ENCODE results near the gene SEPTIN1. TPM values are rescaled to one million over a fixed set of nuclear protein-coding genes. Genes with fewer than 3 reads are reported as not detected.

SEPTIN1 gene
- polyA plus RNA-seq, 4 donors: 1.3 to 4.0 (median 2.1) TPM

DNA sequence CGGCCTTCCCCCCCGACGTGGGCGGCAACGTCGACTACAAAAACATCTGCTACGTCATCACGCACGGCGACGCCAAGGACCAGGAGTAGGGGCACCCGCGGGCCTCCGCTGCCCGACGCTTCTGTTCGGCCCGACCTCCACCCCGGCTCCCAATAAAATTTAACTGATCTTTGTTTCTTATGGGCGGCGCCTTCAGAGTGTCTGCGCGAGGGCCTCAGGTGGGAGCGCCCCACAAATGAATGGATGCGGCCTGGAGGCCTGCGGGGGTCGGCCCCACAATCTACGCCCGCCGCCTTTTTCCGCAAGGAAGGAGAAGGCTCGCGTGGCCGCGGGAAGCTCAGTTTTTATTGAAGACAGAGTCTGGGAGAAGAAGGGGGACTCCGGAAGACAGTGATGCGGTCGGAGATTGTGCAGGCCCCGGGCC, 4.5 kb downstream of the SEPTIN1 start:
- peak in 2 of 4 donors; percentile 75 to 79 for DNase-seq (ENCODE audit: low read depth in 4 of 4, low spot score in 3 of 4)

DNA sequence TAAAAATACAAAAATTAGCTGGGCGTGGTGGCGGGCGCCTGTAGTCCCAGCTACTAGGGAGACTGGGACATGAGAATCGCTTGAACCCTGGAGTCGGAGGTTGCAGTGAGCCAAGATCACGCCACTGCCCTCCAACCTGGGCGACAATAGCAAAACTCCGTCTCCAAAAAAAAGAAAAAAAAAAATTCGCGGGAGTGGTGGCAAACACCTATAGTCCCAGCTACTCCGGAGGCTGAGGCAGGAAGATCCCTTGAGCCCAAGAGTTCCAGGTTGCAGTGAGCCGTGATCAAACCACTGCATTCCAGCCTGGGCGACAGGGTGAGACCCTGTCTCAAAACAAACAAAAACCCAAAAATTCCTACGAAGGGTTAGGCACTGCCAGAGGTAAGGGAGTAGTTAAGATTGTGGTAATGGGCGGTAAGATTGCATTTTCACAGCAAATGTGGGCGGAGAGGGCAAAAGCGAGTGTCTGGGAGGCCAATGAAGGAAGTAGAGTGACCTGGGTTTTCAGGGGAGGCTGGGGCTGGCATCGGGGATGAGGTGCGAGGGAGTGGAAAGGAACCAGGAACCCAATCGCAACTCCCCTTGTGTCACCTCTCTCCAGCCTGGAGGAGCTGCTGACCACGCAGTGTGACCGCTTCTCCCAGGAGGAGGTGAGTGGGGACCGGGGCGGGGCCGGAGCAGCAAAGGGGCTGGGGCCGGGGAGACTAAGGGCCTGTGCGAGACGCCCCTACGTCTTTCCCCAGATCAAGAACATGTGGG, 5.1 kb downstream of the SEPTIN1 start:
- DNase-seq (ENCODE audit: low read depth in 4 of 4, low spot score in 3 of 4): no peak

DNA sequence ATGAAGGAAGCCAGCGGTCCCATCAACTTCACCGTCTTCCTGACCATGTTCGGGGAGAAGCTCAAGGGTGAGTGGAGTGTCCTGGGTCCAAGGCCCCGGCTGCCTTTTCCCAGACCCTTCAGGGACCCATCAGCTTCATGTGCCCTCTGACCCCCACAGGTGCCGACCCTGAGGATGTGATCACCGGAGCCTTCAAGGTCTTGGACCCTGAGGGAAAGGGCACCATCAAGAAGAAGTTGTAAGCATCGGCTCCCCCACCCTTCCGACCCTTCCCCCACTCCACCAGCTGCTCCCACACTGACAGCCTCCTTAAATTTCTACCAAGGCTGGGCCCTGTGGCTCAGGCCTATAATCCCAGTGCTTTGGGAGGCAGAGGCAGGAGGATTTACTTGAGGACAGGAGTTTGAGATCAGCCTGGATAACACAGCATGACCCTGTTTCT, 5.9 kb downstream of the SEPTIN1 start:
- no peak for DNase-seq (ENCODE audit: low read depth in 4 of 4, low spot score in 3 of 4)

DNA sequence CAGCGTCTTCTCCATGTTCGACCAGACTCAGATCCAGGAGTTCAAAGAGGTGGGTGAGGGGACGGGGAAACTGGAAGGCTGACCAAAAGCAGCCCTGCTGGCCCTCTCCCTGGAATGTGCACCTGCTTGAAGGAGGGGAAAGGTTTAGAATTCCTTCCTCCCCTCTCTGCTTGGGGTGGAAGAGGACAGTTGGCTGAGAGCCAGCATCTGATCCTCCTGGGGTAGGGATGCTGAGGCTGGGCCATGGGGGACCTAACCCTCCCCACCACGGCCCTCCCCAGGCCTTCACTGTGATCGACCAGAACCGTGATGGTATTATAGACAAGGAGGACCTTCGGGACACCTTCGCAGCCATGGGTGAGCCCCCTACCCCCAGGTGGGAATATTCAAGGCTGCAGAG, 6.5 kb downstream of the SEPTIN1 start:
- DNase-seq (ENCODE audit: low read depth in 4 of 4, low spot score in 3 of 4): no peak

DNA sequence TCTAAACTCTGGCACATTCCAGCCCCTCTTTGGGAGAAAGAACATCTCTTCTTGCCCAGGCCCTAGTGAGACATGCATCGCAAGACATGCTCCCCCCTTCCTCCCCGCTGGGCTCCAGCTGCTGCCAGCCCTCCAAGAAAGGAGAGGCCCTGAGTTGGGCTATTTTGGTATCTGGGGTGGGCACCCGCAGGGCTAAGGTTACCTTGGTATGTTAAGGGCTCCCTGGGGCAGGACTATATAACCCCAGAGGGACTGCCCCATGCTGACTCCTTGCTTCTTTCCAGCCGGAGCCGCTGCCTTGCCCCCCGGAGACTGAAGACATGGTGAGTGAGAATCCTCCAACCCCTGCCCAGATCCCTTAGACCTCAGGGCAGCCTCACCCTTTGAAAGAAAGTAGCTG, 7.8 kb downstream of the SEPTIN1 start, which contains the start of gene MYL11:
TSS of gene MYL11 (plus strand) at position 265 of the 400 bp plus-strand sequence. CDS start at position 321, 56 bp downstream.
- DNase-seq (ENCODE audit: low read depth in 4 of 4, low spot score in 3 of 4): no peak

DNA sequence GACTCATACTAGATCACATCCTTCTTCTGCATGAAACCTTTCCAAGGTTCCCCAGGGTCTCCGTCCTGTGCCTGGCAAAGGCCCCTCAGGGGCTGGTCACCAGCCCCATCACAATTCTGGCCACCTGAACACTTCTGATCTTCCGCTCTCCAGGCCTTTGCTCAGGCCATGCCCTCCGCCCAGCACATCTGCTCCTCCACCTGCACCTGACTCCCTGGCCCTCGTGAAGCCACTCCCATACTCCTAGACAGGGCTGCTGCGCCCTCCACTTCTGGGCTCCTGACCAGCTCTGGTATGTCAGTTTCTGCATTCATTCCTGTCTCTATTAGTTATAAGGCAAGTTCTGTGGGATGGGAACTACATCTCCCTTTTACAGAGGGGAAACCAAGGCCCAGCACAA, 9.6 kb downstream of the SEPTIN1 start:
- DNase-seq (ENCODE audit: low read depth in 4 of 4, low spot score in 3 of 4): no peak

DNA sequence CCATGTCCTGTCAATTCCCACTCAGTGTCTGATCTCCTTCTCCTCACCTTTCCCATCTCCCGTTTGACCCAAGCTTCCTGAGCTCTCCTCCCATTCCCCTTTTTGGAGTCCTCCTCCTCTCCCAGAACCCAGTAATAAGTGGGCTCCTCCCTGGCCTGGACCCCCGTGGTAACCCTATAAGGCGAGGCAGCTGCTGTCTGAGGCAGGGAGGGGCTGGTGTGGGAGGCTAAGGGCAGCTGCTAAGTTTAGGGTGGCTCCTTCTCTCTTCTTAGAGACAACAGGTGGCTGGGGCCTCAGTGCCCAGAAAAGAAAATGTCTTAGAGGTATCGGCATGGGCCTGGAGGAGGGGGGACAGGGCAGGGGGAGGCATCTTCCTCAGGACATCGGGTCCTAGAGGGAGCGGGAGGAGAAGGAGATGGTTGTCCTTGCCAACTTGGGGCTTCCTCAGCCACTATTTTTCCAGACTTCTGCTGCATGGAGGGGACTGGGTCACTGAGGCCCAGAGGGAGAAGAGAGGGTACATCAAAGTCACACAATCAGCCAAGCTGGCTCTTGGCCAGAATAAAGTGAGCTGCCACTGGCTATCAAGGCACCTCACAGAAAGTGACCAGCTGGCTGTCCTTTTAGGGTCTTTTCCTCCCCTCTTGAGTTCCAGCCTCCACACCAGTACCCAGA, 10.2 kb downstream of the SEPTIN1 start:
- DNase-seq (ENCODE audit: low read depth in 4 of 4, low spot score in 3 of 4): no peak

DNA sequence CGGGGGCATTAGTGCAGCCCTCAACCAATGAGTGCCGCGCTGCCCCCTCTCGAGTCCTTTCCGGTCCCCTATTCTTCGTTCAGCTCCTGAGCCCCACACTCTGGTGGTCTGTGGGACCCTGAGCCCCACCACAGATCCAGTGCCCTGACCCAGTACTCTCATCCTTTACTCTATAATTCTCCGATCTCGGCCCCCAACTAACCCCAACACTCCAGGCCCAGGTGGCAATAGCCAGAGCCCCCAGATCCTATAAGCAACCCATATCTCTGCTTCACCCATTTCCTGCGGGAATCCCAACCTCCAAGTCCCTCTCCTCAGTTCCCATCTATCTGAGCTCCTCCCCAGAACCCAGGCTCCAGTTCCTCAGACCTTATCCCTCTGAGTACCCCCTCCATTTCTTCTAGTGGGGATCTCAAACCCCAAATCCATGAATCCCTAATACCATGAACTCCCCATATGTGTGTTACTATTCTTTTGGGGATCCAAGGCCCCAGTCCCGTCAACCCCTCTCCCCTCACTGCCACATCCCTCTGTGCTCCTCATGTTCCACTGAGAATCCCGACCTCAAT, 11.0 kb downstream of the SEPTIN1 start:
- no peak for DNase-seq (ENCODE audit: low read depth in 4 of 4, low spot score in 3 of 4)

DNA sequence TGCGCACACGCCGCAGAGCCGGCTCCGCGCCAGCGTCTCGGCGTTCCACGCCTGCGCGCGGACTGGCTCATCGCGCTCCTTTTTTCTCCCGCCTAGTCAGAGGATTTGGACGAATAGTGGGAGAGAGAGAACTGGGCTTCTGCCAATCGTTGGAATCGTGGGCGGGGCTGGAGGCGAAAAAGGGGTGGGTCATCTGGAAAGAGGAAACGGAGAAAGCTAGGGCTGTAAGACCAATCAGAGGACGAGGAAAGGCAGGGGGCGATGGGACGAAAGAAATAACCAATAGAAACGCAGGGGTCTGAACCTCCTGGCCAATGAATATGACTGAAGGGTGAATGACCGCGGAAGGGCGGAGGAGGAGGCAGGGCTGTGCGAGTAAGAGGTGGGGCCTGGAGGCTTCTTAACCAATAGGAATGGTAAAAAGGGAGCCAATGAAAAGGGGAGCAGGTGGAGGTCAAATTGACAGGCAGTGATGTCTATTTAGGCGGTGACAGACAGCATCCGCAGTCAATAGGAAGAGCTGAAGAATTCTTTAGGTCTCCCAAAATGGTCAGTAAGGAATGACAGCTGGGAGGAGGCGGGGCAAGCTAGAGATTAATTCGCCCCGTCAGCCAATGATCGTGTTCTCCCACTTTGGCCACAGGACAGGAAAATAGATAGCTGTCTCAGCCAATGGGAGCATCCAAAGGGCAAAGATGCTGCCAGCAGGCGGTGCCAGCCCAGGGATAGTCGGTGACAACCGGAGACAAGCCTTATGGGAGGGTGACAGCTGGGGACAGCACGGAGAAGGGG, 11.7 kb downstream of the SEPTIN1 start, which contains the start of gene TBC1D10B:
TSS of gene TBC1D10B (minus strand) at position 39 of the 792 bp plus-strand sequence. CDS start 311 bp downstream, outside the sequence.
- peak; percentile 99 to 100 (median 100) for DNase-seq (ENCODE audit: low read depth in 4 of 4, low spot score in 3 of 4)

DNA sequence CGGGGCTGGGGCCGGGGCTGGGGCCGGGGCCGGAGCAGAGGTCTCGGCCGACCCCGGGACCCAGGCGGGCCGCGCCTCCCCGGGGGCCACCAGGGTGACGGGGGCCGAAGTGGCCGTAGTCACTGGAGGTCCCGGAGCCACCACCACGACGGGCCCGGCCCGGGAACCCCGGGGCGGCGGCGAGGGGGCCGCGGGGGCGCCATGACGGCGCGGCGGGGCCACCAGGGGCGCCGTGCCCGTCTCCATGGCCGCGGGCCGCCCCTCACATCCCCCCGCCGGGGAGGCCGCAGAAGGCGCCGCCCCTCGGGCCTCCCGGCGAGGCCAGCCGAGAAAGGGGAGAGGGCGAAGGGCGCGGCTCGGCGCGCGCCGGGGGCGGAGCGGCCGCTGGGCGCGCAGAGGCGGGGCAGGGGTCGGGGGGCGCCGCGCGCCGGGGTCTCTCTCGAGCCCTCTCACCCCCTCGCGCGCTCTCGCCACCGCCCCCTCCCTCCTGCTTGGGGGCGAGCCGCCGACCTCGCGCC, 12.4 kb downstream of the SEPTIN1 start:
- DNase-seq (ENCODE audit: low read depth in 4 of 4, low spot score in 3 of 4): no peak

DNA sequence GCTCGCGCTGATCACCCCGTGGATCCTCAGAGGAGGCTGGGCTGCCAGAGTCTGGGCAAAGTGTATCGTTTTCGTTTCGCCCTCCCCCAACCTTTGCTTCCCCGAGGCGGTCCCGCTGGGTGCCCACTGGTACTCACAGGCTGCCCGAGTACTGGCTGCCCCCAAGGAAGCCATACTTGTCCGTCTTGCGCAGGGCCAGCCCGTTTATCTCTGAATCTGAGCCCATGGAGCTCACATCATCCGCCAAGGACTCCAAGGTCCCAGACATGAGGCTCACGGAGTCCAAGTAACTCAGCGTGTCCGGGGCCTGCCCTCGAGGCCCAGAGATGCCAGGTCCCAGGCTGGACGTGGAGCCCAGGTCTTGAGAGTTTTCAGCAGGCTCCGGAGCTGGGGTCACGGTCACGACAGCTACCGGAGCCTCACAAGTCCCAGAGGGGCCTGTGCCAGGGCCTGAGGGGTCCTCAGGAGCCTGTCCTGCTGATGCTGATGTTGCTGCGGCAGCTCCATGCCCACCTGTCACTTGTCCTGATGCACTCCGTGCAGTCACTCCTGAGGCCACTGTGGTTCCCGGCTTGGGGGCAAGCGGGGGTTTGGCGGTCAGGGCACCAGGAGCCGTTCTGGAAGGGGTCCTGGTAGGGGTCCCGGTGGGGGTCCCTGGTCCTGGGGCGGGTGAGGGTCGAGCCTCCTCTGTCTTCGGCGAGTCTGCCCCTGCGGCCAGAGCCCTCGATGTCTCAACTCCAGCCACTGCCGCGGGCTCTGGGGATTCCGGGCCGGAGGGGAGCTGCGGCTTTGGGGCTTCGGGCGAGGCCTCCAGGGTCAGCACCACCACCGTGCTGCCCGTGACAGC, 13.0 kb downstream of the SEPTIN1 start:
- DNase-seq (ENCODE audit: low read depth in 4 of 4, low spot score in 3 of 4): no peak

DNA sequence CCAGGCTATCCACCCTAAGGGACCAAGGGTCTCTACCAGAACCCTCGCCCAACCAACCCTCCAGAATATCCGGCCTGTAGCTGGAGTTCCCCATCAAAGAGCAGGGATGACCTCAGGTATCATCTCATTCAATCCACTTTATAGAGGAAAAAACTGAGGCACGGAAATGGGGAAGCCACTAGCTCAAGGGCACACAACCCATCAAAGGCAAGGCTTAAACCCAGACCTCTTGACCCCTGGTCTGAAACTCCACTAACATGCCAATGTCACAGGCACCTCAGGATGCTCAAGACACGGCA, 13.6 kb downstream of the SEPTIN1 start:
- DNase-seq (ENCODE audit: low read depth in 4 of 4, low spot score in 3 of 4): no peak

DNA sequence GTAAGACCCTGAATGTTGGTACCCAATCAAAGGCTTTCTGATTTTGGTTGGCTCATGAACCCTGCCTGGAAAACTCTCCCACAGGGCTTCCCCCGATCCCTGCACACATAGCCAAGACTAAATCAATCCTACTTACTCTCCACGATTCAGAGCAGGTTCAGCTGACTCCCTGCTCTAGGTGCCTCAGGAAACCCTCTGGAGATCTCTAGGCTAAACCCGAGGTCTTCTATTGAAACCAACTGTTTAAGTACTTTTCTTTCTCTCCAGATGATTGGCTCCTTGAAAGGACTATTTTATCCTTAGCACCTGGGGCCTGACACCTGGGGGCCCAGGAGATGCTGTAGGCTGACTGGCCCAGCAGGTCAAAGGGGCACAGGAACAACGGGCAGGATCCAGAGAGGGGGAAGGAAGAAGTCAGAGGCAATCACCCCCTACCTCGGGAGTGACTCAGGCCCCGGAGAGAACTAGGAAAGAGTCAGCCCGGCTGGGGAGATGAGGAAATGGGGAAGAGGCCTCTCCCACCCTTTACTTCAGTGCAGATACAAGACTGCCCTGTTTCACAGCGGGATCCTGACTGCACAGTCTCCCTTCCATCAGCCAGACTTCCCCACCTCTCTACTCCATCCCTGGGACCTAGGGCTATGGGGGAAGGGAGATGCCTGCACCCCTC, 14.1 kb downstream of the SEPTIN1 start:
- no peak for DNase-seq (ENCODE audit: low read depth in 4 of 4, low spot score in 3 of 4)

DNA sequence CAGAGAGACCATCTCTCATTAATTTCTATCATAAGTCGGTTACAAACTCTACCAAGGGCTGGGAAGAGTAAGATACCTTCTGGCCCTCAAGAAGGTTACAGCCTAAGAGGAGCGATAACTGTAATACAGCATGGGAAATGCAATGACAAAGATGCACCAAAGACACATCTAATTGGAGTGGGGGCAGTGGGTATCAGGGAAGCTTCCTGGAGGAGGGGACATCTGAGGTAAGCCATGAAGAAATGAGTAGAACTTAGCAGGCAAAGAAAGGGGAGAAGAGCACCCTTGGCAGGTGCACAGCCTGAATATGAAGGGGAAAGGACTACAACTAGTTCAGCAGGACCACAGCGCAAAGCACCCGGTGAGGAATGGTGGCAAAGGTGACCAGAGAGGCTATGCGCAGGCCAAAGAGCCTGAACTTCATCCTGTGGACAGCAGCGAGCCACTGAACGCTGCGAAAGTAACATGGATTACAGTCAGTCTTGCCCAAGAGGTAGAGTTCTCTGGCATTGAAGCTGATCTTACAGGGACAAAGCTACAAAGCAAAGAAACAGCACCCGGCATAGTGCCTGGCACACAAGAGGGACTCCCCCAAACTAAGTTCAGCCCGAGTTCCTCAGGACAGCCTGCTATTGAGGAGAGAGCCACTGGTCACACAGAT, 14.9 kb downstream of the SEPTIN1 start:
- DNase-seq (ENCODE audit: low read depth in 4 of 4, low spot score in 3 of 4): no peak

DNA sequence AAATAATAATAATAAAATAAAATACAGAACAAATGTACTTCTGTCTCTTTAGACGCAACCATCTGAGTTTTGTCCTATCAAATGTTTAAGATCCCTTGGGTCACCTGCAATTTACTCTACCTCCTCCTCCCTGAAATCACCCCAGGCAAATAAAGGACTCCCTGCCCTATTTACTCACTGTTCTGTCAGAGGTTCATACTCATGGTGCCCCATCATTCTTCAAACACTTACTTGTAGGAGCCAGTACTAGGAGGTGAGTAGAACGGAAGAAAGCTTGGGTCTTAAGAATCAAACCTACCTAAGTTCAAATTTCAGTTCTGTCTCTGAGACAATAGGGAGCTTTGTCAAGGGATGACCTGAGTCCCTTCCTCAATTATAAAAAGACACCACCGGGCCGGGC, 15.8 kb downstream of the SEPTIN1 start:
- no peak for DNase-seq (ENCODE audit: low read depth in 4 of 4, low spot score in 3 of 4)

DNA sequence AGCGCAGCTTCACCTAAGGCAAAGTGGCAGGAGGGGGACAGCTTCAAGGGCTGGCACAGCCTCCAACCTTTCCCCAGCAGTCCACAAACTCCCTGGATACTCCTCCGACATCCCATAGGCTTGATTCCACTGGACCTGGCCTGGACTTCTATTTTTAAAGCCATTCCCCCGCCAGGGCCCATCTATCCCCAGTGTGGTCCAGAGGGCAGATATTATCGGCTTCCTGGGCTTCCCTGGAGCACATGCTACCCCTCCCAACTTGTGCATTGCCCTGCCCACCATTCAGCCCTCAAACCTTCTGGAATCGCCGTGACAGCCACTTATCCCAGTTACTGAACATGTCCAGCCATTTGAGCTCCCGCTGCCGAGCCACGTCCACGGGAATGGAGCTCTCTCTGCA, 17.2 kb downstream of the SEPTIN1 start:
- no peak for DNase-seq (ENCODE audit: low read depth in 4 of 4, low spot score in 3 of 4)

DNA sequence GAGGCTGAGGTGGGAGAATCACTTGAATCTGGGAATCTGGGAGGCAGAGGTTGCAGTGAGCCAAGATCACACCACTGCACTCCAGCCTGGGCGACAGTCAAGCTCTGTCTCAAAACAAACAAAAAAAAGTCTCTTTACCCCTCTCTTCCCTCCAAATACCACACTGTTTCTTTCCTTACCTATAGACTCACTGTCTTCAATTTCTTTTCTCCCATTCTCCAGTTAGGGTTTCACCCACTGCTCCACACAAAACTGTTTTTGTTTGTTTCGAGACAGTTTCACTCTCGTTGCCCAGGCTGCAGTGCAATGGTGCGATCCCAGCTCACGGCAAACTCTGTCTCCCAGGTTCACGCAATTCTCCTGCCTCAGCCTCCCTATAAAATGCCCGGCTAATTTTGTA, 21.2 kb downstream of the SEPTIN1 start:
- DNase-seq (ENCODE audit: low read depth in 4 of 4, low spot score in 3 of 4): no peak

DNA sequence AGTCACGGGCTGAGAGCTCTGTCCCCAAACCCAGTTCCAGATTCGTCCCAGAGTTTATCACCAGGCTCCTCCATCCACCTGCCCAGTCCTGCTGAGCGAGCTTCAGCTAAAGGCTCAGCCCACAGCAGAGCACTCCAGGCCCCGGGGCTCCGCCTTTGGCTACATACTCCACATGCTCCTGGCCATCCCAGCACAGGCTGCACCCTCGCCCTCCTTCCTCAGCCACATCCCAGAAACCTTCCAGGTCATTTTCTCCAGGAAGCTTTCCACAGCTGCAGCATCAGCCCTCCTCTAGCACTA, 22.5 kb downstream of the SEPTIN1 start:
- no peak for DNase-seq (ENCODE audit: low read depth in 4 of 4, low spot score in 3 of 4)
